HepG2 (cell line): Measurements from ENCODE around the gene TMEM131L. TPM values are rescaled to one million over a fixed set of nuclear protein-coding genes. Genes with fewer than 3 reads are reported as not detected.

Source experiments
- ATAC-seq: fragments of 200-7000 bp; cut with Tn5 transposase; 3 replicates; pipeline ENCODE4 v1.9.1; 2020; ENCODE audit warnings: mild to moderate bottlenecking, moderate library complexity
- BruUV-seq: library from RNA; stranded (reverse); fragments of 400-500 nt; replicated peaks from 2 replicates; lab custom pipeline; 2021; lab: Mats Ljungman, UMichigan
- CTCF ChIA-PET: fragments of 300-600 bp; formaldehyde crosslinking; extraction: SDS; loops from one replicate; lab custom pipeline; 2021; ENCODE audit warnings: low total read pairs, inconsistent platforms, low intra/inter-chr PET ratio; lab: Yijun Ruan, JAX
- POLR2A ChIA-PET: fragments of 350-600 bp; sonication (Branson Sonifier 250); formaldehyde crosslinking; loops from one replicate; lab custom pipeline; 2020; ENCODE audit warnings: antibody characterized with exemption, inconsistent platforms; lab: Yijun Ruan, JAX
- DNase-seq: peaks from one replicate; pipeline ENCODE4 v3.0.0-alpha.2; 2015; ENCODE audit warnings: low spot score
- FAIRE-seq: peaks from 3 replicates; lab custom pipeline; 2011; peaks lifted over from hg19 to GRCh38; lab: Jason Lieb, UNC
- H2AFZ ChIP-seq: one replicate; pipeline ENCODE4 v1.6.1; 2011; ENCODE audit warnings: low read length, inconsistent platforms
- H3K27ac ChIP-seq: fragments of 300-600 bp; 3 replicates; pipeline ENCODE4 v1.8.0; 2011; ENCODE audit warnings: mixed run types, mild to moderate bottlenecking, mixed read lengths, low read length, inconsistent platforms; ENCODE audit not compliant: insufficient read depth; ENCODE audit errors: extremely low read length
- H3K27me3 ChIP-seq, 2 experiments: fragments of 200-600 bp in 1 of 2; 2 replicates in 1 of 2; 3 replicates in 1 of 2; pipeline versions ENCODE4 v1.6.0 to v1.8.0; 2011; ENCODE audit warnings: low read length in 2 of 2, mild to moderate bottlenecking in 2 of 2, moderate library complexity in 2 of 2, inconsistent platforms in 1 of 2; ENCODE audit not compliant: insufficient read depth in 2 of 2, control insufficient read depth in 1 of 2
- H3K36me3 ChIP-seq, 2 experiments: fragments of 200-600 bp in 1 of 2; replicated peaks in 1 of 2; 2 replicates in 1 of 2; 3 replicates in 1 of 2; pipeline versions ENCODE4 v1.5.1 to v1.8.0; 2011; ENCODE audit warnings: low read length in 2 of 2, inconsistent platforms in 1 of 2; ENCODE audit not compliant: insufficient read depth in 2 of 2, control insufficient read depth in 1 of 2
- H3K4me1 ChIP-seq: 2 replicates; pipeline ENCODE4 v1.5.1; 2012; ENCODE audit warnings: low read length, inconsistent platforms; ENCODE audit not compliant: insufficient read depth
- H3K4me2 ChIP-seq: 2 replicates; pipeline ENCODE4 v1.6.0; 2011; ENCODE audit warnings: low read depth, low read length, inconsistent platforms
- H3K4me3 ChIP-seq, 3 experiments: fragments of 200-600 bp in 1 of 3; sonication (generic), shearing (Covaris generic) in 1 of 3; replicated peaks in 1 of 3; 2 replicates each; pipeline ENCODE4 v1.5.1; 2011 to 2016; ENCODE audit warnings: low read length in 3 of 3, inconsistent platforms in 2 of 3, low read depth in 2 of 3, mild to moderate bottlenecking in 2 of 3, control low read depth in 1 of 3, mixed read lengths in 1 of 3; ENCODE audit not compliant: insufficient read depth in 1 of 3
- H3K79me2 ChIP-seq: one replicate; pipeline ENCODE4 v1.6.1; 2011; ENCODE audit warnings: low read length, inconsistent platforms; ENCODE audit not compliant: insufficient read depth
- H3K9ac ChIP-seq: 2 replicates; pipeline ENCODE4 v1.6.0; 2011; ENCODE audit warnings: mild to moderate bottlenecking, low read depth, low read length, inconsistent platforms; ENCODE audit not compliant: insufficient read depth
- H3K9me3 ChIP-seq: 2 replicates; pipeline ENCODE4 v1.5.1; 2012; ENCODE audit warnings: mild to moderate bottlenecking, low read length
- H4K20me1 ChIP-seq: 2 replicates; pipeline ENCODE4 v1.6.0; 2011; ENCODE audit warnings: inconsistent platforms, mild to moderate bottlenecking, low read length, moderate library complexity; ENCODE audit not compliant: insufficient read depth
- AKAP8 ChIP-seq: sonication (generic); formaldehyde crosslinking; IDR thresholded peaks from 2 replicates; pipeline ENCODE4 v1.5.1; 2020; ENCODE audit warnings: mild to moderate bottlenecking, missing genetic modification reagents
- HDAC1 ChIP-seq: sonication (generic); formaldehyde crosslinking; IDR thresholded peaks from 2 replicates; pipeline ENCODE4 v1.5.1; 2020; ENCODE audit warnings: mild to moderate bottlenecking, missing genetic modification reagents
- MEF2D ChIP-seq: sonication (generic); formaldehyde crosslinking; IDR thresholded peaks from 2 replicates; pipeline ENCODE4 v1.5.1; 2020; ENCODE audit warnings: mild to moderate bottlenecking, missing genetic modification reagents
- PRDM4 ChIP-seq: sonication (generic); formaldehyde crosslinking; IDR thresholded peaks from 2 replicates; pipeline ENCODE4 v1.9.0; 2021; ENCODE audit warnings: missing genetic modification reagents, borderline replicate concordance
- WGBS: methylation state at CpG from one replicate; pipeline ENCODE4 v1.1.6; 2017; ENCODE audit warnings: low lambda C conversion rate; 5-methylcytosine and 5-hydroxymethylcytosine counted together
- in situ Hi-C: cut with HindIII; loops from 2 replicates; pipeline ENCODE4 v1.10.0; 2017; ENCODE audit warnings: low pct_unique_long_range_greater_than_20kb; ENCODE audit not compliant: extremely low pct_ligation_motif_present
- intact Hi-C: fragments of 100-400 bp; cut with micrococcal nuclease; formaldehyde crosslinking; loops from one replicate; pipeline ENCODE4 v1.10.0; 2022; ENCODE audit not compliant: unreplicated experiment
- polyA plus RNA-seq, 8 experiments: library from polyadenylated mRNA; depleted of rRNA in 3 of 8; stranded (reverse) in 7 of 8; unstranded in 1 of 8; fragments of >200 nt; fragmentation: Illumina TruSeq in 4 of 8; extraction: Trizol in 4 of 8; gene quantifications; 2 replicates each; pipeline versions ENCODE4 v1.2.1 to v1.2.3, GENCODE V29; 2011 to 2016; ENCODE audit warnings: low read depth in 4 of 8, missing spikeins in 1 of 8, mixed read lengths in 1 of 8; ENCODE audit not compliant: insufficient read depth in 1 of 8
- total RNA-seq, 5 experiments: library from RNA; depleted of rRNA; stranded (reverse); fragments of >200 nt; fragmentation: Illumina TruSeq; extraction: Trizol; gene quantifications; 2 replicates each; pipeline ENCODE4 v1.2.3, GENCODE V29; 2016; ENCODE audit warnings: low read depth in 1 of 5

The TMEM131L gene
- total and polyA plus RNA-seq, 2 of the 13 experiments (the other 11 are each of a cell fraction or from before 2014, with no cell fraction given), result 2.2 to 4.5 TPM

- Histone ChIP-seq H3K9ac (no peak overlapping the region), H3K36me3 (no peaks in the 10 kb centered on the region), H3K27me3 (peaks cover 0 to 12% of the 10 kb centered on the region in 2 experiments; a peak in 3 of 5 replicates), H3K4me1 (peaks cover 26% of the 10 kb centered on the region), H3K27ac (no peak overlapping the region), H3K4me2 (peak overlapping the region; percentile 91), H3K4me3 (peak overlapping the region in 2 of 3 experiments; percentile 60 to 71; a peak in 4 of 6 replicates), H4K20me1 (no peaks in the 10 kb centered on the region), H3K9me3 (no peaks in the 10 kb centered on the region), H3K79me2 (no peaks in the 10 kb centered on the region), H2AFZ (no peak overlapping the region)
- BruUV-seq, result no TSS peak
- FAIRE-seq, result no peak
- CTCF ChIA-PET, result interaction anchor here (1.3 kb wide), 1 partner anchor 109 kb away, joined by 4 read pairs; no protein-coding TSS in a partner anchor
- ATAC-seq, result no peak
- 4% methylated on average over 4 of the region's 4 CpGs for WGBS
- POLR2A ChIA-PET, result interaction anchor here (0.7 to 2.0 kb wide), 6 partner anchors 12 to 109 kb away, joined by 3 to 13 read pairs (median 3); no protein-coding TSS in a partner anchor
- TF ChIP-seq MEF2D (CRISPR knock-in tag), result 0 out of 2 replicates have a peak, but pooled peaks have one; percentile 3
- 0 out of 2 replicates have a peak, but pooled peaks have one; percentile 11 for TF ChIP-seq HDAC1 (CRISPR knock-in tag)
- no peak for TF ChIP-seq PRDM4 (CRISPR knock-in tag)
- no peak for TF ChIP-seq AKAP8
- in situ Hi-C loops (no loop called here), intact Hi-C loops (loop anchor here (5.0 kb wide), 2 partner anchors 52 to 92 kb away; no protein-coding TSS in a partner anchor)
- DNase-seq, result no peak
These were observed 1.0 kb upstream of the TMEM131L start for GRCh38 chr4:153465140-153465539.
